GM20000 (cell line): ENCODE measurements around the gene TNFRSF9.

Source experiments
- DNase-seq: peaks from one replicate; pipeline ENCODE4 v3.0.0; 2012; ENCODE audit warnings: low spot score
- CTCF ChIP-seq: IDR thresholded peaks from 2 replicates; pipeline ENCODE4 v1.5.1; 2012; ENCODE audit warnings: mild to moderate bottlenecking, control low read depth; ENCODE audit errors: extremely low read depth, missing control alignments

The TNFRSF9 gene

GRCh38 chr1:7943251-7943650 is 2.6 kb upstream of the TNFRSF9 start:
- no peak for TF ChIP-seq CTCF
- no peak for DNase-seq

- no peak for TF ChIP-seq CTCF
- DNase-seq = peak; percentile 59
Observed at GRCh38 chr1:7942214-7942921, 1.7 kb upstream of the TNFRSF9 start.

- DNase-seq = no peak
- no peak for TF ChIP-seq CTCF
Observed at GRCh38 chr1:7941437-7941793, 776 bp upstream of the TNFRSF9 start.

- no peak for TF ChIP-seq CTCF
- DNase-seq = no peak
Observed at GRCh38 chr1:7940034-7940433, 605 bp downstream of the TNFRSF9 start.

GRCh38 chr1:7938070-7938469 is 2.6 kb downstream of the TNFRSF9 start:
- no peak for DNase-seq
- no peak for TF ChIP-seq CTCF

GRCh38 chr1:7932524-7933138 is 8.0 kb downstream of the TNFRSF9 start:
- no peak for DNase-seq
- TF ChIP-seq CTCF = no peak

GRCh38 chr1:7931446-7931812 is 9.2 kb downstream of the TNFRSF9 start:
- TF ChIP-seq CTCF = no peak
- DNase-seq = no peak
